GM19351 (cell line): ENCODE results near the gene CSMD2.

Experiments used
- ATAC-seq: cut with Tn5 transposase; IDR thresholded peaks from one replicate; pipeline ENCODE4 v1.9.1; 2021; ENCODE audit warnings: mild to moderate bottlenecking, moderate library complexity; ENCODE audit not compliant: unreplicated experiment

CSMD2 gene

DNA sequence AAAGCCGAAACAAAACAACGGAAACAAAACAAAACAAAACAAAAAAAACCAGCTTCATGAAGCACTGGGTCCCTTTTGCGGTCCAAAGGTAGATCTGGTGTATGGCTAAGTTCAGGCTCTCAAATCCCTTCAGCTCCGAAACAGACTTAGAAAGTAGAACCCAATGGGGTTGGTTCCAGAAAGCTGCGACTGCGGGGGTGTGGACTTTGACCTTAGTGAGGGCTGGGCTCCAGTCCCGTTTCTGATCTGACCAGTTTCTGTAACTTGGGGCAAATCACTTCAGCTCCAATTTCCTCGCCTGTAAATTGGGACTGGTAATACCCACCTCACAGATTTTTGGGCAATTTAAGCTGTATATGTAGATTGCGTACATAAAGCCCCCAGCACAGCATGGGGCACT lies 587.4 kb downstream of the CSMD2 start:
- ATAC-seq = no peak

DNA sequence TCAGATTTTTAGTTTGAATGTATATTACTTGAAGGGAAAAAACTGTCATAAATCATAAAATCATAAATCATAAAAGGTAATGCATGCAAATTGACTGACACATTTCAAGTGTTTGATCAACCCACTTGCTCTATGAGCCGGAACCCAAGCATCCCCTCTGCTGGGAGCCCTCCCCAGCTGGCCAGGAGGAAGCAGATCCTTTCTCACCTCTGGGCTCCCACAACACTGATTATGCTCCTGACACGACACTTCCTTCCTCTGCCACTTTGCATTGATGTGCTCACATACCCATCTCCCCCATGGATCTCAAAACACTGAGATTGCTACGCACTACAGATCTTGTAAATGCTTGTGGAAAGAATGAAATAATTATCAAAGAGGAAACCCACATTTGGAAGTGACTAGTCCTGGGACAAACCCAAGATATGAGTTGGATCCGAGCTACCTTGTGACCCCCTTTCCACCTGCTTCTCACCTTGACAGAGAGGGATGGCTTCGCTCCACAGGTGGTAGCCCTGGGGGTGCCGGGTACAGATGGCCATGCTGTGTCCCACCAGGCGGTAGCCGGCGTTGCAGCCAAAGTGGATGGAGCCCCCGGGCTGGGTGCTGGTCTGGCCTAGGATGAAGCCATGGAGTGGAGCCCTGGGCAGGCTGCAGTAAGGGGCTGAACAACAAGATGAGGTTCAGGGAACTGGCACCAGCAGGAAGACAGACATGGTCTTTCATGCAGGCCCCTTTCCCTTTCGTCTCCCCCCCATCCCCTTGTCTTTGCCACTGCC lies 588.0 kb downstream of the CSMD2 start:
- no peak for ATAC-seq

DNA sequence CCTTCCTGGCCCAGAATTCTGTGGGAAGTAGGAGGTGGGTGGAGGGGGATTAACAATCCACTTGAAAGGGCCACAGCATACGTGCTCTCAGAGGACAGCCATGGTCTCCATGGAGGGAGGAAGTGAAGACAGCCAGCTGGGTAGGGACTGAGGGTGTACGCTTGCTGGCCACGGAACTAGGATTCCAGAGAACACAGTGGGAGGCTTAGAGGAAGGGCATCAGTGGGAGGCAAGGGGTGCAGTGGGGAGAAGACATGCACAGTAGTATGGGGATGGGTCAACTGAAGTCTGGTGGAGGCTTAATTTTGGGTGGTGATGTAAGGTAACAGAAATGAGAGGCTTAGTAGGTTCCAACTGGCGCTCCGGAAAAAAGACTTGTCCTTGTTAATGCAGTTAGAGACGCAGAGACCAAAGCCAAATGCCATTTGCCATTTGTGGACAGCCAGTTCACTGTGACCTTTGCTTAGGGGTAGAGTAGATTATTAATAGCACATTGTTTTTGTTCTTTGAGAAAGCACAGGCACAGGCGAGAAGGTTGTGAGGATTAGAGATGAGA lies 589.6 kb downstream of the CSMD2 start:
- ATAC-seq = no peak

- no peak for ATAC-seq
Measured at GRCh38 chr1:33573661-33574060, 591.4 kb downstream of the CSMD2 start.

GRCh38 chr1:33572387-33572786 lies 592.6 kb downstream of the CSMD2 start:
- ATAC-seq = no peak

- ATAC-seq = no peak
Measured at GRCh38 chr1:33569331-33569730, 595.7 kb downstream of the CSMD2 start.

- ATAC-seq = no peak
Measured at GRCh38 chr1:33563699-33564098, 601.3 kb downstream of the CSMD2 start.

GRCh38 chr1:33562563-33562962 lies 602.5 kb downstream of the CSMD2 start:
- ATAC-seq = no peak

DNA sequence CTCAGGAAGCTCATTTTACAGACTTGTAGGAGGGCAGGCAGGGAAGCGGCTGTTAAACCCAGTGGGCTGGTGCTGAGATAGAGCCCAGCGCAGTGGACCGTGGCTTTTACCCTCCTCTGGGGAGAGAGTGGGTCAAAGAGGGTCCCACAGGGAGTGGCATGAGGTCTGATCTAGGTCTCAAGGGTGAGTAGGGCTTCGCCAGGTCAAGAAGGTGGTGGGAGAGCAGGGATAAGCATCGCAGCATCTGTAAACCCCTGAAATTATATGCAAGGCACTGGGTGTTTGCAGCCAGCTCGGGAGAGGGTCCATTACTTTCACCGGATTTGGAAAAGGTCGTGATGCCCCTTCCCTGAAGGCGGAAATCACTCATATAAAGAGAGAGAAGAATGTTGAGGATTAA lies 603.5 kb downstream of the CSMD2 start:
- ATAC-seq = no peak

DNA sequence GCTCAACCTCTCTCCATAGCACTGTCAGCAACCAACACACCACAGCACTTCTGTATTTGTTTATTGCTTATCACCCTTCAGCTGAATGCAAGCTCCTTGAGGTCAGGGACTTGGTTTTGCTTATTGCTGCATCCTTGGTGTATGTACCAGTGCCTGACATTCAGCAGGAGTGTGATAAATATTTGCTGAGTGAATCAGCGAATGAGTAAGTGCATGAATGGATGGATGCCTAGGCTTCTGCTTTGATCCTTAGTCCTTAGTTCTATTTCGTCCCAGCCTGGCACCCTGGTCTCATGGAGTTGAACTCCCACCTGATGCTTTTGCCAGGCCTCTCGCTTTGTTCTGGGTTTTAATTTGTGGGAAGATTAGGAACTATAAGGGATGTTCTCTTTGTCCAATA lies 604.4 kb downstream of the CSMD2 start:
- no peak for ATAC-seq

- ATAC-seq = no peak
Measured at GRCh38 chr1:33548721-33549120, 616.3 kb downstream of the CSMD2 start.

GRCh38 chr1:33548319-33548718 lies 616.7 kb downstream of the CSMD2 start:
- no peak for ATAC-seq

GRCh38 chr1:33547576-33547975 lies 617.5 kb downstream of the CSMD2 start:
- ATAC-seq = no peak

DNA sequence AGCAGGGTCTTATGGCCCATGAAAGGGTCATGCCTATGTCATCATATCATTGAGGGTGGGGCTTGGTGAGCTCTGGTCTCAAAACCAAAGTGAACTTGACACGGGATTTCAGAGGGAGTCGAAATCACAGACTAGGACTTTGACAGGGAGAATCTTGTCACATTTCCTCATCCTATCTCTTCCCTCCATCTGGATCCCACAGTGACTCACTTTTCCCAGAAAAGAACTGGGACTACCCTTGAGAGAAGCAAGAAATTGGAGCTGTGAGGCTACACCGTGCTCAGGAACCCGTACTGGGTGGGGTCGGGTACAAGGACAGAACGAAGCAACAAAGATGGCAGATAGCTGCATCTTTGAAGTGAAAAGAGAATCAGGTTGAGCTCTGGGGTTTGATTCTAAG lies 623.1 kb downstream of the CSMD2 start:
- no peak for ATAC-seq

- ATAC-seq = no peak
Measured at GRCh38 chr1:33537885-33538284, 627.1 kb downstream of the CSMD2 start.

DNA sequence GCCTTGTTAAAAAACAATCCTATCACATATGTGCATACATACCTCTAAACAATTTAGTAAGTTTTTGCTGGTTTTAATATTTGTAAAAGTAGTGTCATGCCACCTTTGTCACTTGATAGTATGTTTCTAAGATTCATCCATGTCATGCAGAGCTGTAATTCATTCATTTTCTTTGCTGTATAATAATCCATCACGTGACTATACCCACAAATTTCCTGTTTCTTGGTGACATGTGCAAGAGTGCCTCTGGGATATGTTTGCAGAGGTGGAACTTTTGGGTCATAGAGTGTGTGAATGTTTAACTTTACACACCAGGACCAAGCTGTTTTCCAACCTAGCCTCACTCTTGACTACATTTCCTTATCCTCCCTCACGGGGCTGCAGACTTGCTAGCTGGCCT lies 629.7 kb downstream of the CSMD2 start:
- no peak for ATAC-seq

GRCh38 chr1:33532936-33533335 lies 632.1 kb downstream of the CSMD2 start:
- ATAC-seq = no peak

GRCh38 chr1:33532250-33532649 lies 632.8 kb downstream of the CSMD2 start:
- no peak for ATAC-seq

DNA sequence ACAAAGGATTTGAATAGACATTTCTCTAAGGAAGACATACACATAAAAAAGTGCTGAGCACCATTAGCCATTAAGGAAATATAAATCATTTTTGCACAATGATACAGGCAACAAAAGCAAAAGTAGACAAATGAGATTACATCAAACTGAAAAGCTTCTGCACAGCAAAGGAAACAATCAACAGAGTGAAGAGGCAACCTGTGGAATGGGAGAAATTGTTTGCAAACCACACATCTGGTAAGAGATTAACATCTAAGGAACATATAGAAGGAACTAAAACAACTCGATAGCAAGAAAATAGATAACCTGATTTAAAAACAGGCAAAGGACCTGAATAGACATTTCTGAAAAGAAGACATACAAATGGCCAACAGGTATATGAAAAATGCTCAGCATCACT lies 635.1 kb downstream of the CSMD2 start:
- no peak for ATAC-seq

- ATAC-seq = no peak
Measured at GRCh38 chr1:33527934-33528333, 637.1 kb downstream of the CSMD2 start.

DNA sequence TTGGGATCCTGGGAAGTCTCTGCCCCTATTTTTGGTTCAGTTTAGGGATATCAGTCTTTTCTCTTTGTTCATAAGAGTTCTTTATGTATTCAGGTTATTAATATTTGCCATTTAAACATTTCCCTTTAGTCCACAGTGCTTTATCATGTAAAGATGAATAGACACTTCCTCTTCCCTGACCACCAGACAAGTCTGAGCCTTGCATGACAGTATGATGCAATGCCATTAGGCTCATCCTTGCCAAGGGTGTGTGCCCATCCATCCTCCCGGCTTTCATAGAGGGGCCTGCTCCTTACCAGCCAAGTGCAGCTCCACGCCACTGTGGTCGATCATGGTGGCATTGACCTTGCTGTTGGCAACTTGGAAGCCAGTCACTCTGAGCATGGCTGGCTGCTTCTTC lies 640.4 kb downstream of the CSMD2 start:
- no peak for ATAC-seq

GRCh38 chr1:33519240-33519884 lies 645.7 kb downstream of the CSMD2 start:
- no peak for ATAC-seq
